IPS-15b (cell line): ENCODE measurements around the gene SPATA24.
"Not testable (repeated sequence)": the region's sequence is repeated elsewhere in the genome, so short reads cannot be mapped to it uniquely, and the experiment has no call there.

ENCODE experiments used
- H3K27me3 ChIP-seq: one replicate; pipeline ENCODE4 v1.6.1; 2013; ENCODE audit warnings: low read length; ENCODE audit not compliant: control insufficient read depth, insufficient read depth
- H3K36me3 ChIP-seq: one replicate; pipeline ENCODE4 v1.6.1; 2013; ENCODE audit warnings: low read length; ENCODE audit not compliant: control insufficient read depth, insufficient read depth
- H3K4me1 ChIP-seq: one replicate; pipeline ENCODE4 v1.6.1; 2013; ENCODE audit warnings: mild to moderate bottlenecking, low read length; ENCODE audit not compliant: control insufficient read depth, insufficient read depth
- H3K4me3 ChIP-seq: one replicate; pipeline ENCODE4 v1.5.1; 2013; ENCODE audit warnings: low read depth, low read length
- H3K9ac ChIP-seq: one replicate; pipeline ENCODE4 v1.6.1; 2013; ENCODE audit warnings: low read depth, mild to moderate bottlenecking, low read length
- H3K9me3 ChIP-seq: one replicate; pipeline ENCODE4 v1.6.1; 2013; ENCODE audit warnings: mild to moderate bottlenecking, low read length; ENCODE audit not compliant: control insufficient read depth, insufficient read depth

The SPATA24 gene

GRCh38 chr5:139371482-139372435 is 32.1 kb downstream of the SPATA24 start:
- no peaks in the 10 kb centered on the region for H3K27me3 ChIP-seq
- no peak overlapping the region for H3K9ac ChIP-seq
- no peaks in the 10 kb centered on the region for H3K9me3 ChIP-seq
- no peaks in the 10 kb centered on the region for H3K4me1 ChIP-seq
- peaks cover 6% of the 10 kb centered on the region for H3K36me3 ChIP-seq
- H3K4me3 ChIP-seq: no peak overlapping the region

- H3K4me3 ChIP-seq: no peak overlapping the region
- H3K4me1 ChIP-seq: no peaks in the 10 kb centered on the region
- no peaks in the 10 kb centered on the region for H3K27me3 ChIP-seq
- no peaks in the 10 kb centered on the region for H3K9me3 ChIP-seq
- H3K9ac ChIP-seq: no peak overlapping the region
- H3K36me3 ChIP-seq: peaks cover 18% of the 10 kb centered on the region
Measured at GRCh38 chr5:139369181-139369580, 34.7 kb downstream of the SPATA24 start.

- H3K4me3 ChIP-seq: no peak overlapping the region
- H3K36me3 ChIP-seq: peaks cover 22% of the 10 kb centered on the region
- H3K27me3 ChIP-seq: no peaks in the 10 kb centered on the region
- H3K9ac ChIP-seq: no peak overlapping the region
- H3K4me1 ChIP-seq: no peaks in the 10 kb centered on the region
- no peaks in the 10 kb centered on the region for H3K9me3 ChIP-seq
Measured at GRCh38 chr5:139368613-139369012, 35.3 kb downstream of the SPATA24 start.

GRCh38 chr5:139364466-139364865 is 39.4 kb downstream of the SPATA24 start:
- Histone ChIP-seq H3K36me3 (peaks cover 20% of the 10 kb centered on the region), H3K9ac (no peak overlapping the region), H3K4me1 (no peaks in the 10 kb centered on the region), H3K4me3 (no peak overlapping the region), H3K27me3 (no peaks in the 10 kb centered on the region), H3K9me3 (no peaks in the 10 kb centered on the region)

- H3K4me1 ChIP-seq: no peaks in the 10 kb centered on the region
- H3K27me3 ChIP-seq: no peaks in the 10 kb centered on the region
- H3K9me3 ChIP-seq: no peaks in the 10 kb centered on the region
- H3K4me3 ChIP-seq: no peak overlapping the region
- peaks cover 20% of the 10 kb centered on the region for H3K36me3 ChIP-seq
- no peak overlapping the region for H3K9ac ChIP-seq
Measured at GRCh38 chr5:139363937-139364336, 40.0 kb downstream of the SPATA24 start.

- H3K4me3 ChIP-seq: no peak overlapping the region
- peaks cover 17% of the 10 kb centered on the region for H3K36me3 ChIP-seq
- H3K4me1 ChIP-seq: no peaks in the 10 kb centered on the region
Measured at GRCh38 chr5:139361835-139362429, 42.0 kb downstream of the SPATA24 start.

GRCh38 chr5:139360384-139360783 is 43.5 kb downstream of the SPATA24 start:
- Histone ChIP-seq H3K27me3 (no peaks in the 10 kb centered on the region), H3K36me3 (peaks cover 5% of the 10 kb centered on the region), H3K9me3 (no peaks in the 10 kb centered on the region), H3K4me1 (no peaks in the 10 kb centered on the region), H3K9ac (no peak overlapping the region), H3K4me3 (no peak overlapping the region)

More at GRCh38 chr5:139361835-139362429, 42.0 kb downstream of the SPATA24 start:
- Histone ChIP-seq H3K9me3 (no peaks in the 10 kb centered on the region), H3K9ac (no peak overlapping the region), H3K27me3 (no peaks in the 10 kb centered on the region)

GRCh38 chr5:139358064-139358463 is 45.8 kb downstream of the SPATA24 start:
- Histone ChIP-seq H3K36me3 (no peaks in the 10 kb centered on the region), H3K27me3 (no peaks in the 10 kb centered on the region), H3K9ac (no peak overlapping the region), H3K4me3 (no peak overlapping the region), H3K9me3 (no peaks in the 10 kb centered on the region), H3K4me1 (no peaks in the 10 kb centered on the region)

- H3K4me3 ChIP-seq, H3K9me3 ChIP-seq, H3K36me3 ChIP-seq, H3K27me3 ChIP-seq, H3K9ac ChIP-seq, H3K4me1 ChIP-seq: not testable (repeated sequence)
Measured at GRCh38 chr5:139355900-139356299, 48.0 kb downstream of the SPATA24 start.

- Histone ChIP-seq H3K27me3 (no peaks in the 10 kb centered on the region), H3K9ac (no peak overlapping the region), H3K4me1 (no peaks in the 10 kb centered on the region), H3K9me3 (no peaks in the 10 kb centered on the region), H3K4me3 (no peak overlapping the region), H3K36me3 (no peaks in the 10 kb centered on the region)
Measured at GRCh38 chr5:139354186-139354585, 49.7 kb downstream of the SPATA24 start.

GRCh38 chr5:139347863-139348262 is 56.0 kb downstream of the SPATA24 start:
- H3K27me3 ChIP-seq, H3K4me3 ChIP-seq, H3K9me3 ChIP-seq, H3K9ac ChIP-seq, H3K4me1 ChIP-seq, H3K36me3 ChIP-seq: not testable (repeated sequence)
